Astrocyte (in vitro differentiated cells and primary cell): Measurements from ENCODE around the gene S100A16. TPM values are rescaled to one million over a fixed set of nuclear protein-coding genes. Genes with fewer than 3 reads are reported as not detected.

Source experiments
- DNase-seq: peaks from one replicate; pipeline ENCODE4 v3.0.0-alpha.2; 2010; ENCODE audit warnings: low read depth
- FAIRE-seq: peaks from 2 replicates; lab custom pipeline; 2011; peaks lifted over from hg19 to GRCh38; lab: Jason Lieb, UNC
- H2AFZ ChIP-seq: 2 replicates; pipeline ENCODE4 v1.6.0; 2012; ENCODE audit warnings: low read depth, low read length, inconsistent platforms
- H3K27ac ChIP-seq: 2 replicates; pipeline ENCODE4 v1.5.1; 2011; ENCODE audit warnings: low read depth, low read length, inconsistent platforms
- H3K27me3 ChIP-seq: 2 replicates; pipeline ENCODE4 v1.6.0; 2011; ENCODE audit warnings: low read length, inconsistent platforms; ENCODE audit not compliant: insufficient read depth
- H3K36me3 ChIP-seq: 2 replicates; pipeline ENCODE4 v1.5.1; 2011; ENCODE audit warnings: low read length, inconsistent platforms; ENCODE audit not compliant: insufficient read depth
- H3K4me1 ChIP-seq: 2 replicates; pipeline ENCODE4 v1.5.1; 2011; ENCODE audit warnings: low read length, inconsistent platforms; ENCODE audit not compliant: insufficient read depth
- H3K4me2 ChIP-seq: 2 replicates; pipeline ENCODE4 v1.6.0; 2012; ENCODE audit warnings: low read length, inconsistent platforms
- H3K4me3 ChIP-seq: 2 replicates; pipeline ENCODE4 v1.5.1; 2011; ENCODE audit warnings: low read depth, mild to moderate bottlenecking, low read length, inconsistent platforms; ENCODE audit not compliant: insufficient read depth
- H3K79me2 ChIP-seq: 2 replicates; pipeline ENCODE4 v1.6.0; 2012; ENCODE audit warnings: mild to moderate bottlenecking, low read length, inconsistent platforms; ENCODE audit not compliant: insufficient read depth
- H3K9ac ChIP-seq: 2 replicates; pipeline ENCODE4 v1.6.0; 2012; ENCODE audit warnings: mild to moderate bottlenecking, low read length, inconsistent platforms
- H3K9me3 ChIP-seq: 2 replicates; pipeline ENCODE4 v1.5.1; 2012; ENCODE audit warnings: low read depth, mild to moderate bottlenecking, low read length, inconsistent platforms; ENCODE audit not compliant: insufficient read depth
- H4K20me1 ChIP-seq: 2 replicates; pipeline ENCODE4 v1.6.0; 2012; ENCODE audit warnings: low read length, inconsistent platforms; ENCODE audit not compliant: insufficient read depth
- H3K27ac Mint-ChIP-seq: one replicate; pipeline ENCODE4 v1.8.0; 2021; ENCODE audit warnings: mild to moderate bottlenecking, mixed read lengths; ENCODE audit not compliant: unreplicated experiment
- H3K27me3 Mint-ChIP-seq: one replicate; pipeline ENCODE4 v1.8.0; 2021; ENCODE audit warnings: low read depth, mixed read lengths; ENCODE audit not compliant: unreplicated experiment
- H3K36me3 Mint-ChIP-seq: one replicate; pipeline ENCODE4 v1.8.0; 2021; ENCODE audit warnings: low read depth, mixed read lengths; ENCODE audit not compliant: unreplicated experiment
- H3K4me1 Mint-ChIP-seq: one replicate; pipeline ENCODE4 v1.8.0; 2021; ENCODE audit warnings: low read depth, mixed read lengths; ENCODE audit not compliant: unreplicated experiment
- H3K4me3 Mint-ChIP-seq: one replicate; pipeline ENCODE4 v1.8.0; 2021; ENCODE audit warnings: mild to moderate bottlenecking, moderate library complexity, mixed read lengths; ENCODE audit not compliant: unreplicated experiment
- H3K9me3 Mint-ChIP-seq: one replicate; pipeline ENCODE4 v1.8.0; 2021; ENCODE audit warnings: mild to moderate bottlenecking, mixed read lengths; ENCODE audit not compliant: unreplicated experiment
- CTCF ChIP-seq: IDR thresholded peaks from 2 replicates; pipeline ENCODE4 v1.5.1; 2011; ENCODE audit warnings: low read depth, mild to moderate bottlenecking, inconsistent platforms, low read length, moderate library complexity; ENCODE audit not compliant: insufficient read depth
- EZH2 ChIP-seq: IDR thresholded peaks from 2 replicates; pipeline ENCODE4 v1.6.1; 2012; ENCODE audit warnings: mild to moderate bottlenecking, low read length, inconsistent platforms; ENCODE audit not compliant: insufficient read depth
- total RNA-seq: library from RNA; stranded (reverse); gene quantifications from 2 replicates; pipeline ENCODE4 v1.2.1, GENCODE V29; 2021

Gene S100A16
- total RNA-seq, 1 donor from 2014 or later, result 54.4 TPM

GRCh38 chr1:153561466-153561985, 51.4 kb downstream of the S100A16 start:
- Histone ChIP-seq H3K9me3 (no peaks in the 10 kb centered on the region), H3K27ac (no peak overlapping the region), H3K9ac (no peak overlapping the region), H4K20me1 (no peaks in the 10 kb centered on the region), H3K4me1 (peaks cover 14% of the 10 kb centered on the region), H3K36me3 (no peaks in the 10 kb centered on the region), H2AFZ (no peak overlapping the region), H3K4me2 (no peak overlapping the region), H3K27me3 (no peaks in the 10 kb centered on the region), H3K79me2 (no peaks in the 10 kb centered on the region), H3K4me3 (no peak overlapping the region)
- no peak overlapping the region for H3K27ac Mint-ChIP-seq
- DNase-seq (no peak), FAIRE-seq (no peak)
- H3K27me3 Mint-ChIP-seq, result no peaks in the 10 kb centered on the region
- peaks cover 11% of the 10 kb centered on the region for H3K4me1 Mint-ChIP-seq
- peaks cover 5% of the 10 kb centered on the region for H3K9me3 Mint-ChIP-seq
- no peak overlapping the region for H3K4me3 Mint-ChIP-seq
- no peaks in the 10 kb centered on the region for H3K36me3 Mint-ChIP-seq
- no peak for TF ChIP-seq EZH2
- no peak for TF ChIP-seq CTCF

DNA sequence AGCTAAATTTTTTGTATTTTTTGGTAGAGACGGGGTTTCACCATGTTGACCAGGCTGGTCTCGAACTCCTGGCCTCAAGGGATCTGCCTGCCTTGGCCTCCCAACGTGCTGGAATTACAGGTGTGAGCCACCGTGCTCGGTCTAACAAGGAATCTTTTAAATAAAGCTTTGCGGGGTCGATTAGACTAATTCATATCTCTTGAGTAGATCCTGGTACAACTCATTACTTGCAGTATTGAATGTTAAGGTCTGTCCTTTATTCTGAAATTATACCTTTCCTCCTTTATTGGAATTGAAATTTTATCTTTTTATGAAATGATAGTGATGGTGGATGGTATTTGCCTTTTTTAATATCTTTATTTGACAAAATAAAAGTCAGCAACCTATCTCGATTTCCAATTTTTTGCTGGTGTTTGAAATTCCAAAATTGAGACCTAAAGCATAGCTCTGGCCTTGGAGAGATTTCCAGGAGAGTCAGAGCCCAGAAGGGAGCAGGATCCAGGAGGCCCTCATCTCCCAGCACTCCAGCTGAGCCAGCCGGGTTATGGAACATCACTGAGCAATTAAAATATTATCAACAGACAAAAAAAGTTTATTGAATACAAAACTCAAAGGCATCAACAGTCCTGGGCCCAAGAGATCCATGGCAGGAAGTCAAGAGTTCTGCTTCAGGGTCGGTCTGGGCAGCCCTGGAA, 52.0 kb downstream of the S100A16 start:
- TF ChIP-seq EZH2 (no peak), CTCF (no peak)
- H4K20me1 ChIP-seq, result no peaks in the 10 kb centered on the region
- Mint-ChIP-seq H3K36me3 (no peaks in the 10 kb centered on the region), H3K27me3 (no peaks in the 10 kb centered on the region), H3K4me3 (no peak overlapping the region), H3K4me1 (peaks cover 6% of the 10 kb centered on the region), H3K27ac (no peak overlapping the region), H3K9me3 (peaks cover 5% of the 10 kb centered on the region)
- H2AFZ ChIP-seq, result no peak overlapping the region
- no peaks in the 10 kb centered on the region for H3K9me3 ChIP-seq
- no peak overlapping the region for H3K4me2 ChIP-seq
- H3K4me3 ChIP-seq, result no peak overlapping the region
- peaks cover 8% of the 10 kb centered on the region for H3K4me1 ChIP-seq
- H3K27me3 ChIP-seq, result no peaks in the 10 kb centered on the region
- H3K27ac ChIP-seq, result no peak overlapping the region
- no peak for FAIRE-seq
- H3K79me2 ChIP-seq, result no peaks in the 10 kb centered on the region
- no peak for DNase-seq
- H3K9ac ChIP-seq, result no peak overlapping the region
- H3K36me3 ChIP-seq, result no peaks in the 10 kb centered on the region

DNA sequence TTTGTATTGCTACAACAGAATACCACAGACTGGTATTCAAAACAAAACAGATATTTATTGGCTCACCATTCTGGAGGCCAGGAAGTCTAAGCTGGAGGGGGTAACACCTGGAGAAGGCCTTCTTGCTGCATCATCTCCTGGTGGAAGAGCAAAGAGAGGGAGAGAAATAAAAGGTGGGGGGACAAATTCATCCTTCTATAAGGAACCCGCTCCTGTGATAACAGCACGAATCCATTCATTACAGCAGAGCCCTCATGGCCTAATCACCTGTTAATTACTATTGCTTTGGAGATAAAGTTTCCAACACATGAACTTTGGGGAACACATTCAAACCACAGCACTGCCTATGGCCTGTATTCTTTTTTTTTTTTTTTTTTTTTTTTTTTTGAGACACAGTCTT, 52.7 kb downstream of the S100A16 start:
- FAIRE-seq, result no peak
- no peaks in the 10 kb centered on the region for H3K27me3 ChIP-seq
- no peak overlapping the region for H3K27ac Mint-ChIP-seq

More for the DNA sequence above, 52.7 kb downstream of the S100A16 start:
- H3K36me3 Mint-ChIP-seq, result no peaks in the 10 kb centered on the region
- Histone ChIP-seq H2AFZ (no peak overlapping the region), H3K4me2 (no peak overlapping the region), H4K20me1 (no peaks in the 10 kb centered on the region), H3K36me3 (no peaks in the 10 kb centered on the region), H3K79me2 (no peaks in the 10 kb centered on the region), H3K9ac (no peak overlapping the region), H3K9me3 (no peaks in the 10 kb centered on the region), H3K4me1 (peaks cover 1% of the 10 kb centered on the region), H3K27ac (no peak overlapping the region), H3K4me3 (no peak overlapping the region)
- H3K4me1 Mint-ChIP-seq, result peaks cover 2% of the 10 kb centered on the region
- H3K4me3 Mint-ChIP-seq, result no peak overlapping the region
- H3K9me3 Mint-ChIP-seq, result peaks cover 5% of the 10 kb centered on the region
- H3K27me3 Mint-ChIP-seq, result no peaks in the 10 kb centered on the region
- no peak for DNase-seq
- TF ChIP-seq CTCF (no peak), EZH2 (no peak)
